T follicular helper cell (primary cell): ENCODE results near the gene ZNF827.
"Not testable (repeated sequence)": the region's sequence is repeated elsewhere in the genome, so short reads cannot be mapped to it uniquely, and the experiment has no call there.

ENCODE experiments used
- DNase-seq: peaks from one replicate; pipeline ENCODE4 v3.0.0-alpha.2; 2020; ENCODE audit warnings: low read depth

Gene ZNF827

GRCh38 chr4:145863191-145863590 lies 75.4 kb downstream of the ZNF827 start:
- no peak for DNase-seq

GRCh38 chr4:145861336-145862318 lies 77.0 kb downstream of the ZNF827 start:
- no peak for DNase-seq

GRCh38 chr4:145860897-145861296 lies 77.7 kb downstream of the ZNF827 start:
- DNase-seq: no peak

- no peak for DNase-seq
Observed at GRCh38 chr4:145860446-145860845, 78.2 kb downstream of the ZNF827 start.

GRCh38 chr4:145859926-145860325 lies 78.7 kb downstream of the ZNF827 start:
- DNase-seq: no peak

GRCh38 chr4:145859426-145859825 lies 79.2 kb downstream of the ZNF827 start:
- DNase-seq: no peak

GRCh38 chr4:145852256-145852839 lies 86.3 kb downstream of the ZNF827 start:
- no peak for DNase-seq

- DNase-seq: no peak
Observed at GRCh38 chr4:145851511-145852201, 87.0 kb downstream of the ZNF827 start.

GRCh38 chr4:145847764-145848163 lies 90.9 kb downstream of the ZNF827 start:
- DNase-seq: no peak

GRCh38 chr4:145845118-145845517 lies 93.5 kb downstream of the ZNF827 start:
- no peak for DNase-seq

- DNase-seq: no peak
Observed at GRCh38 chr4:145843639-145844038, 95.0 kb downstream of the ZNF827 start.

- no peak for DNase-seq
Observed at GRCh38 chr4:145843148-145843547, 95.5 kb downstream of the ZNF827 start.

GRCh38 chr4:145842224-145842887 lies 96.3 kb downstream of the ZNF827 start:
- DNase-seq: no peak

- no peak for DNase-seq
Observed at GRCh38 chr4:145840801-145841200, 97.8 kb downstream of the ZNF827 start.

- DNase-seq: no peak
Observed at GRCh38 chr4:145840162-145840768, 98.4 kb downstream of the ZNF827 start.

- no peak for DNase-seq
Observed at GRCh38 chr4:145839151-145839550, 99.5 kb downstream of the ZNF827 start.

- DNase-seq: not testable (repeated sequence)
Observed at GRCh38 chr4:145832384-145832783, 106.2 kb downstream of the ZNF827 start.

- DNase-seq: no peak
Observed at GRCh38 chr4:145830699-145831098, 107.9 kb downstream of the ZNF827 start.

GRCh38 chr4:145829629-145830395 lies 108.8 kb downstream of the ZNF827 start:
- no peak for DNase-seq

GRCh38 chr4:145828802-145829485 lies 109.7 kb downstream of the ZNF827 start:
- no peak for DNase-seq
